T follicular helper cell (primary cell): Measurements from ENCODE around the gene NFAT5.
A peak's percentile ranks its signal among the peaks of the same experiment; 100 is the strongest.
"Not testable (repeated sequence)": the region's sequence is repeated elsewhere in the genome, so short reads cannot be mapped to it uniquely, and the experiment has no call there.

Experiments used
- DNase-seq: peaks from one replicate; pipeline ENCODE4 v3.0.0-alpha.2; 2020; ENCODE audit warnings: low read depth

NFAT5 gene

GRCh38 chr16:69555437-69555836 is 10.3 kb upstream of the NFAT5 start:
- DNase-seq = no peak

GRCh38 chr16:69555867-69556266 is 9.9 kb upstream of the NFAT5 start:
- DNase-seq = no peak

GRCh38 chr16:69559164-69559563 is 6.6 kb upstream of the NFAT5 start:
- DNase-seq = no peak

GRCh38 chr16:69561367-69561766 is 4.4 kb upstream of the NFAT5 start:
- DNase-seq = not testable (repeated sequence)

GRCh38 chr16:69561901-69562300 is 3.9 kb upstream of the NFAT5 start:
- DNase-seq = no peak

- no peak for DNase-seq
These were observed 3.0 kb upstream of the NFAT5 start for GRCh38 chr16:69562813-69563212.

- peak; percentile 9 for DNase-seq
These were observed 1.9 kb upstream of the NFAT5 start for GRCh38 chr16:69563605-69564580.

- DNase-seq = no peak
These were observed 708 bp upstream of the NFAT5 start for GRCh38 chr16:69564845-69565670.

GRCh38 chr16:69566240-69566980 is 644 bp downstream of the NFAT5 start:
- DNase-seq = no peak

GRCh38 chr16:69566981-69567680 is 1.4 kb downstream of the NFAT5 start:
- no peak for DNase-seq

GRCh38 chr16:69568676-69569075 is 2.9 kb downstream of the NFAT5 start:
- DNase-seq = no peak

GRCh38 chr16:69578771-69579170 is 13.0 kb downstream of the NFAT5 start:
- DNase-seq = not testable (repeated sequence)

GRCh38 chr16:69579783-69580481 is 14.2 kb downstream of the NFAT5 start:
- DNase-seq = no peak

- DNase-seq = no peak
These were observed 15.5 kb downstream of the NFAT5 start for GRCh38 chr16:69581297-69581696.

GRCh38 chr16:69584493-69584892 is 18.7 kb downstream of the NFAT5 start:
- not testable (repeated sequence) for DNase-seq

GRCh38 chr16:69589434-69590269 is 23.9 kb downstream of the NFAT5 start:
- DNase-seq = no peak

- no peak for DNase-seq
These were observed 24.8 kb downstream of the NFAT5 start for GRCh38 chr16:69590590-69590989.

- DNase-seq = no peak
These were observed 28.0 kb downstream of the NFAT5 start for GRCh38 chr16:69593751-69594255.
